ENCODE data around the gene ARHGAP15.

The ARHGAP15 gene

DNA sequence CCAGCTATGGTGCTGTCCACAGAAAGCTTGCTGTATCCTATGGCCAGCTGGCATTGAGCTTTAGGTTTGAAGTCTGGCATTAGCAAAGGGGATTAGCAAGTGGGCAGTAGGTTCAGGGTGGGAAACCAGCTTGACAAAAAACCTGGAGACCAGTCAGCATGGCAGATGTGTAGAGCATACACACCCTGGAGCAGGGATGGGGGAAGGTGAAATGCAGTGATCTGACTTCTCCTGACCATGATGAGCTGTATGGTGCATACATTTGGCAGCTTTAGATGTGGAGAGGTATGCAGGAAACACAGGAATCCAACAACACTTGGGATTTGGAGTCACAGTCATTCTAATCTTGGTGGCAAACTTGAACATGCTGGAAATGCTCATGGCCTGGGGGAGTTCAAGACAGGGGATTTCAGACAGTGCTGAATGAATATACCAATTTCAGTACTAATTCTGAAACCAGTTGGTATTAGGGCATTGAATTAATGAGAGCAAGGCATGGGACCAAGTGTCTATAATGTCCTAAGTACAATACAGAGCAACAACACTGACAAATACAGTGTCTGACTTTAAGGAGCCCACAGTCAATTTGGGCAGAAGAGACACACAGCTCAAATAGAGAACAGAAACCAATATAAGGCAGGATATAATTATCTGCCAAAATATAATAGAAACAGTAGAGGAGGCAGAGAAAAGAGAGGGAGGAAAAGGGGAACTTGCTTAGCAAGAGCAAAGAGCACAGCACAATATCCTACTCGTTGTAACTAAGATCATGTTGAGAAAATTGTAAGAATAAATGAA is 11.8 kb downstream of the ARHGAP15 start:
- peak overlapping the region in 1 of 21 experiments; percentile 64 for H3K27ac ChIP-seq

DNA sequence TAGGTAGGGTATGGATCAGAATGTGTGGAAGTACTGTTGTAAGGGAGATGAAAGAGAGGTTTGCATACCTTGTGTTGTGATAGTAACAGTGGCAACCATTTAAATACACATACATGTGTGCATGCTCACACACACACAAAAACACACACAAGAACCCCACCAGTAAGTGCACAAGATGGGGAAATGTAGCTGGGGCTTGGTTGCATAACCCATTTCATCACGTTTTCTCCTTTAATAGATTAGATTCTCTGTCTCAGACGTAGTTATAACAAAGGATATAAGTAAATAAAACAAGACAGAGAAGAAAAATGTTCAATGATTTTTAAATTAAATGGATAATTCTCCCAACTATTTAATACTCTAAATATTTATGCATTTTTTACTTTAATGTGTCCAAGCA is 13.4 kb downstream of the ARHGAP15 start:
- no peak overlapping the region for H3K4me3 ChIP-seq
- no peak overlapping the region for H3K27ac ChIP-seq

More for the DNA sequence above, 11.8 kb downstream of the ARHGAP15 start:
- no peak overlapping the region for H3K4me3 ChIP-seq

DNA sequence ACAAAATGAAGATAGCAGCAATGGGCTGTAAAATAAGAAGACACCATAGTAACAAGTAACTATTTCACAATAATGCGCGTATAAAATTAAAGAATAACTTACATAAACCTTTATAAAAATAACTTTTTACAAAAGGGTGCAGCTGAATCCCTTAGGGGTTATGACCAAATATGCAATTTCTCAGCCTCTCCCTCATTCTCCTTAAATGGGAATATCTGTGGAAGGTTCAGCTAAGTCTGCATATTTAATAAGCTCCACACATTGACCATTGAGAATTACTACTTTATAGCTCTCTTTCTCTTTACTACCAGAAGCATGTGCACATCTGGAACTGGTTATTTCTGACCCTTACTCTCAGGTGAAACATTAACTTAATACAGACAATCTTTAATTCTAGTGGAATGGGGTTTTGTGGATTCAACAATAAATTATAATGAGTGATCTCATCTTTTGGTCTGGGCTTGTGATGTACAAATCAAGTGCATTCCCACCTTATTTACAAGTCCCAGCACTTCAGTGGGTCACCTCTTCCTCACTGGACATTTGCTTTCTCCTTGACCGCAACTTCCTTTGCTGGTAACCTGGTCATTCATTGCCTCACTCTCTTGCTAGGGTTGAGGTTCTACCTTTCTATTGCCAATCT is 15.7 kb downstream of the ARHGAP15 start:
- no peak overlapping the region for H3K27ac ChIP-seq

DNA sequence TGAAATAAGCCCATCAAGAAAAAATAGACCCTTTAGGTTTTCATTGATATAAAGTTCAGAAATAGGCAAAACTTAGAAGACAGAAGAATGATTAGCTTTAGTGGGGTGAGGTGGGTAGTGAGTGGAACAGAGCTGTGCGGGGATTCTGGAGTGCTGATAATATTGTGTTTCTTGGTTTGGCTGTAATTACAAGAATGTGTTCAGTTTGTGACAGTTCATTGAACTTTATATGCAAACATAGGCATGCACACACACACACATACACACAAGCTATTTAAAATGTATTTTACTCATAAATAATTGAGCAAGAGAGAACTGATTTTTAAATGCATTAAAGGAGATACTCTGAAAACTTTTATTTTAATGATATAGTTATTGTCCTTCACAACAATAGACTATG is 17.1 kb downstream of the ARHGAP15 start:
- H3K27ac ChIP-seq = peak overlapping the region in 1 of 21 experiments; percentile 20
- H3K4me3 ChIP-seq = no peak overlapping the region

More for the DNA sequence above, 15.7 kb downstream of the ARHGAP15 start:
- no peak overlapping the region for H3K4me3 ChIP-seq

DNA sequence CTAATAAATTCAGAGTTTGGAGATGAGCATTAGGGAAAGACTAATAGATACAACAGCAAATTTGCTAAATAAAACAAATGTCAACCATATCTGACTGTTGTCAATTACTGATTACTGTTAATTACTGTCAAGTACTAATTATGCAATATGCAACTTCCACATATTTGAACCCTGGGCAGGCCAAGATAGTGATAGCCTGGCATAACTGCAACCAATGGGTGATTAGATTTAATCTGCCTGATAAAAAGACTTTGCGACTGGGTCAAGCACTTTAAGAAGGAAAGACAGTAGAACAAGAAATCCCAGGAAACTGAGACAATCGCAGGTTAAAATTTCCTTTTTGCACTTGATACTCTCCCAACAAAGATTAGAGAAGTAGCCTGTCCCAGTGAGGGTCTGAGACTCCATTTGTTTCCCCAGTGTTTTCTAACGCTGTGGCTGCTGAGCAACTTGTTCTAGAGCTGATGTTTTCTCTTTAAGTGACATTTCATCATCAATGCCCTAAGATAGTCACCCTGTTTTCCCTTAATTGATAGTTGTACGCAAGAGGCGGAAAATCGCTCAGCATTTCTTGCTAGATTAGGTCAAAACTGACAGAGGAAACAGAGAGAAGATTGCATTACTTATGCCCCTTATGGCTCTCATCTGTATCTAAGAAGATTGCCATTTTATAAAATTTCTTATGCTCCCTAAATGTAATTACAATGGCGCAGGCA is 17.8 kb downstream of the ARHGAP15 start:
- Histone ChIP-seq H3K4me3 (no peak overlapping the region), H3K27ac (no peak overlapping the region)

DNA sequence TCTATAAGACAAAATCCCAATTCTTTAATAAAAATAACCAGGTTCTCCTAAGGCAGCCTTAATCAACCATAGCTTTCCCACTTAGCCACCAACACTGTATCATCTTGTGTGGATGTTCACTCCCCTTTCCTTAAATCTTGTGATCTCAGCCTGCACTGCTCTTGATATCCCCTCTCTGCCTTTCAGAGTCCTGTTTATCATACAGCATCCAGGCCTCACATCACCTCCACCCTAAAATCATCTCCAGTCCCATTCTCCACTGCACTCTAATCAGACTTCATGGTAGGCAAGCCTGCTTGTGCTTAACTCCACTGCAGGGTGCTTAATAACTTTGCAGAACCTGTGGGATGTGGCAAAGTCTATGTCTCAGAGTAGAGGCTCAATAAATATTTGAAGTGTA is 18.8 kb downstream of the ARHGAP15 start:
- H3K27ac ChIP-seq = no peak overlapping the region
- H3K4me3 ChIP-seq = no peak overlapping the region

DNA sequence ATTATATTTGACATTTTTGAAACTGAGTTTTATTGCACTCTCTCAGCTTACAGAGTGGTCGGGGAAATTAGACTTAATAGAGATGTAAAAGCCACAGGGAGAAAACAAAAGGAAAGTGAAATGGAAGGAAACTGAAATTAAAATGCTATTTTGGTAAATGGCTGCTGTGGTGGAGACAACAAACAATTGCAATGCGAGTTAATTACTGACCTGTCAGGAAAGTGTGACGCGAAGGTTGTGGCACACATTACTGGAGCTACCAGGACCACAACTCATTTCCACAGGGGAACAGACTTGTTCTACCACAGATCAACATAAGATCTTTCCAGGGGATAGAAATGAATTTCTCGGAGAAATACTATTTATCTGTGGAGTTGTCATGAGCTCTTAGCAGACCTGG is 19.5 kb downstream of the ARHGAP15 start:
- H3K27ac ChIP-seq = peak overlapping the region in 2 of 21 experiments; percentile 14 to 40
- no peak overlapping the region for H3K4me3 ChIP-seq

DNA sequence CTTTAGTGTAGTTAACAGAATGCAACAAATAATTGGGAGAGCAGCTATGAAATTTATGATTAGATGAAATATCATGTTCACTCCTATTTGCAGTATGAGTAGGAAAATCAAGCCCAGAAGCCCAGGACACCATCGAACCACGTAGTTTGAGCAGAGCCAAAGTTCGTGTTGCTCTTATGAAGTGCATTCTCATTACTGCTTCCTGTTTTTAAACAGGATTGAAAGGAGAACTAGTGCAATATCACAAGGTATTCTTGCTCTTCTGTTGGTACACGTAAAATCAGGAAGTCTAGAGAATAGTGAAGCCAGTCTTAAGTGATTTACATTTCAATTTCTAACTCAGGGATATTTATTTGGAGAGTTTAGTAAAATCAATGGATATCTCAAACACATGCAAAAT is 21.1 kb downstream of the ARHGAP15 start:
- H3K4me3 ChIP-seq = no peak overlapping the region

DNA sequence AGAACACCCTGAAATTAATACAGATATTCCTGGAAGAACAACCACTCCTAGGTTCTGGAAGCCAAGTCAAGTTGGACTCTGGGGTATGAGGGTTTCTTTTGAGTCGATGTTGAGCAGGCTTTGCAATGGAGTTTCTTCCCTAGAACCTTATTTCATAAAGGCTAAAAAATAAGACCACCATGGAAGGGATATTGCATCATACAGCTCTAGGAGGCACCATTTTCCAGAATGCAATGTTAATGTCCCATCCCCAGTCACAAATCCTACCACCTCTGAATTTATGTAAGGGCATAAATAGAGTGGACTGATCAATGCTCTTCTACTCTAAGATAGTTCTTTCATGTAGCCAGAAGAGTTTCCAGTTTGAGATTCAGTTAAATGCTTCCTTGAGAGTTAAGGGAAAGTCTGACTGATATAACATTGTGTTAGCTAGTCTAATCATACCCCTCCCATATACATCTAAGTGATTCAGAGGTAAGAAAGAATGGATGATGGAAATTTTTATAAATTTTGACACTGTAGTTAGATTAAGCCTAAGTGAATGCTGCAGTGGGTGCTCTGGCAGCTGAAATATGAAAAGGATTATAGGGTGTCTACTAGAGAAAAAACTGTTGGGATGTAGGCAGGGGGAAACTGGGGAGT is 22.0 kb downstream of the ARHGAP15 start:
- no peak overlapping the region for H3K4me3 ChIP-seq
- peak overlapping the region in 1 of 21 experiments; percentile 9 for H3K27ac ChIP-seq

More for the DNA sequence above, 21.1 kb downstream of the ARHGAP15 start:
- peak overlapping the region in 6 of 21 experiments; percentile 3 to 55 (median 14) for H3K27ac ChIP-seq

DNA sequence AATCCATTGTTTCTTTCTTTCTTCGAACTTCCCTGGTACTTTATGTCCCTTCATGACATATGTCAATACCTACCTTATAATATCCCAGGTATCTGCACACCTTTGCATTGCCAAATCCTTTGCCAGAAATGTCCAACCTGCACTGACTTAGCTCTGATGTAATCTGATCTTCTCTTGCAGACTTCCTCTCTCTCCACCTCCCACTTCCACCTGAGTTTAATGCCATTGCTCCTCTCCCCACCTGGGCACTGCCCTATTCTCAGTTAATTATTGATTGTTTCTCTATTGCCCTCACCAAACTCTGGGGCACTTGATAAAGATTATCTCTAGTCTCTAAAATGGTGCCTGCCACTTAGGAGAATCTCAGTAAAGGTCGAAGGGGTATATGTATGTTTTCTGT is 23.0 kb downstream of the ARHGAP15 start:
- H3K27ac ChIP-seq = no peak overlapping the region
- no peak overlapping the region for H3K4me3 ChIP-seq

DNA sequence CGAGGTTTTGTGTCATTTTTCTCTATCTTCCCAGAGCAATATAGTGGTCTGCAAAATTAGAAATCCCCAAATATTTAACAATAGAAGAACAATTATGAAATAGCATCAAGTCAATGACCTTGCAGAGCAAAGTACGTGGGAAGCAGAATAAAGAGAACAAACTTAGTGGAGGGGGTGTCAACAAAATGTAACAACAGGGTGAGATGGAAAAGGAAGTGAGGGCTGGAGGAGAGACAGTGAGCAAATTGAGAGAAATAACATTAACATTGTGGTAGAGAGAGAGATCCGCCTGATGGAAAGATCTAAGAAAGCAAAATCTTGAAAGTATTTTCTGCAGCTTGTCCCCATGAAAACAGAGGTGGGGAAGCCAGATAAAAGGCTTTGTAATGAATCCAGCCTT is 23.4 kb downstream of the ARHGAP15 start:
- H3K27ac ChIP-seq = no peak overlapping the region
- H3K4me3 ChIP-seq = no peak overlapping the region

DNA sequence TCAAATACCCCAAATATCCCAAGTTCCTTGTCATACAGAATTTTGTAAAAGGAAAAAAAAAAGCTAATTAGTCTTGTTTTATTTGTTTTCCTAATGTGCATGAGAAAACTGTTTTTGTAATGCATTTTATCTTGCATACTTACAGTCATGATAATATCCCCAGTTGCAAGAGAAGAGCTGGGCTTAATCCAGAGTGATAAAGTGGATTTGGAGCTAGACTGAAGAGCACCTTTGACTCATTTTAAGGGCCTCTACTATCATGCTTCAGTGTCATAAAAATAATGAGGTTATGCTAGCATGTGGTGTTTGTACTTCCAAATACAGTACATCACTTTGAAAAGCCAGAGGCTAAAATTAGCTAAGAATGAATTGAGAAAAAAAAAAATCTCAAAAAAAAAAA is 26.4 kb downstream of the ARHGAP15 start:
- Histone ChIP-seq H3K27ac (no peak overlapping the region), H3K4me3 (no peak overlapping the region)

DNA sequence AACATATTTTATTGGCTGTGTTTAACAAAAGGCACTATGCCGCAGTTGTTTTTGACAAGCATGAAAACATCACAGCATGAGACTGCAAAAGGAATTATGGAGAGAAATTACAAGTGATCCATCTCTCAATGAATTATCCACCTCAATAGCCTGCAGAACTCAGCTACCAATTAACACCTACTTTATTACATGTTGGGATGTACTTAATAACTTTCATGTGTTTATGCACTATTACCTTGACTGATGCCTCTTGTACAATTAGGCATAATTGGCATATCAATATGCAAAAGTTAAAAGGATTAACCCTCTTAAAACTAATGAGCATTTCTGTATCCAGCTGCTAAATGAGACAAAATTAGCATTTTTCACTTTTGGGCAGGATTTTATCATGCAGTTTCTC is 27.8 kb downstream of the ARHGAP15 start:
- H3K27ac ChIP-seq = no peak overlapping the region
- no peak overlapping the region for H3K4me3 ChIP-seq

DNA sequence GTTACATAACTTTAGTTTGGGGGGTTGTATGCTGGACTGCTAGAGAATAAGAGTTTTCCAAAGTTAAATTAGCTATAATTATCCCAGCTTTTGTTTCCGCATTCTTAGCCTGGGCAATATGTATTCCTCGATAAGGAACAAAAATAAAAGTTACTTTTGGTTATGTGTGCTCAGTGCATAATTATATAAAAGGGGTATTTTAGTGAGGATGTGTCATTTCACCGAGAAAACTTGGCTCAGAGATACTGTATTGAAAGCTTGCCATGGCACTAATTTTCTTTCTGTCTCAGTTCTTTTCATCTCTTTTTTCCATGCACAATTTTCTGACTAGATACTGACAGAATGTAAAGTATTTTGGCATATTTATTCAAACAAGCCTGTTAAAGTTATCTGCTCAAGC is 28.2 kb downstream of the ARHGAP15 start:
- Histone ChIP-seq H3K27ac (no peak overlapping the region), H3K4me3 (no peak overlapping the region)

DNA sequence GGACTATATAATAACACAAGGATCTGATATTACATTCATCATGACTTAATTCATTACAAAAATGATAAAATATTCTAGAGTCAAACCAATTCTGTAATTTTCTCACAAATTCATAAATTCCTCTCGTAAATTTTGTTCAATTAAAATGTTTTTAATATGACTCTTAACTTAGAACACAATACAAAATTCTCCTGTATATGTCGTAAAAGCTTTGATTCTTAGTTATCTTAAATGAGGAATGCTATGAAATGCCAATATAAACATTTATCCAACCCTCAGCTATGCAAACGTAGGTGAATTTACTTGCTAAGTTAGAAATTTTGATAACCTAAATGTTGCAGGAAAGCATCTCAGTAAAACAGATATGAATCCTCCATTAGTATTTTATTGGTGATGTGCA is 28.9 kb downstream of the ARHGAP15 start:
- H3K27ac ChIP-seq = no peak overlapping the region
- H3K4me3 ChIP-seq = no peak overlapping the region

DNA sequence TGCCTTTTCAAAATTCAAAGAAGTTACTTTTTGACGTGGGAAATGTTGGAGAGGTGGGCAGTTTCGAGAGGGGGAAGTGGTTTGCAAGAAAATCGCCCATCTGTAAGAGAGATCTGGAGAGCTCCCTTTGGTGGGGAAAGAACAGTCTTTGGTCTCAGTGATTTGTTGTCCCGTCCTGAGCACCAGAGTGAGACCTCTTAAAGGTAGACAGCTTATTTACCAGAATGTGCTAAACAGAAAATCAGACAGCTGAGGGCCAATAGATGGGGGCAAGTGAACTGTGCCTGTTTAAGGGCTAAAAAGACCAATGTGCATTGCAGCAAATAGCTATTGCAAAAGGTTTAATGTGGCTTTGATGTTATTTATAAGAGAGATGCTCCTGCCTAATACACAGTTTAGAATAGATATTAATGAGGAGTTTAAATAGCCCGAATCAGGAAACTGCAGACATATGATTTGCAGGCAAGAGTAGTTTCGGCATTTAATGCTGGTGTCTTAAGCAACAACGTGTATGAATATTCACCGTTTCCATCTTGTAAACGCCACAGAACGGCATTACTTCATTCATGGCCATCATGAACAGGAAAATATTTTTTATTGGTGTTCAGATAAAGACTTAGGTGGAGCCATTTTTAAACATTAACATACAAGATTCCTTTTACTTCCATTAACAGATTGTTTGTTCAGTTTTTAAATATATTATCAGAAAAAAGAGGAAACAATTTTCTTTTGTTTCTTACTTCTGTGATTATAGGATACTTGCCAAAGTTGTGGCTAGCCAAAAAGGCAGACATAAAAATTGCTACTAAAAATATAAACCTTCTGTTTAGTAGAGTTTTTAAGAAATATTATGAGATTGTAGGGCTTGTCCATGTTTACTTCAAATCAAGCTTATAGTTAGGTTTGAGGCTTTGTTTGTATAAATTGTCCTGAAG is 29.6 kb downstream of the ARHGAP15 start:
- Histone ChIP-seq H3K27ac (no peak overlapping the region), H3K4me3 (no peak overlapping the region)

DNA sequence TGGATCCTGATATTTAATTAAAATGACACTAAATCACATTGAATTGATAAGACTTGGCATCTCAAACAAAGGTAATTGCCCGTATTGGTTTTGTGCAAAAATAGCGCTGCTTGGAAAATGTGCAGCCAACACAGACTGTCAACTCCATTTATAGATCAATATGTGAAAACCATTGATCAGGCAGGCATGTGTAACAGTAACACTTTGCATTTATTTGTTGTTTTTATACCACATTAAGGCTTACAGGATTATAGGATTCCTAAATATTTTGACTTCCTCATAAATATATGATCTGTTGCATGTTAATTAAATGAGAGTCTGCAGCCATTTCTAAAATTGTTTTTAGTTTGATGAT is 30.2 kb downstream of the ARHGAP15 start:
- Histone ChIP-seq H3K4me3 (no peak overlapping the region), H3K27ac (no peak overlapping the region)

DNA sequence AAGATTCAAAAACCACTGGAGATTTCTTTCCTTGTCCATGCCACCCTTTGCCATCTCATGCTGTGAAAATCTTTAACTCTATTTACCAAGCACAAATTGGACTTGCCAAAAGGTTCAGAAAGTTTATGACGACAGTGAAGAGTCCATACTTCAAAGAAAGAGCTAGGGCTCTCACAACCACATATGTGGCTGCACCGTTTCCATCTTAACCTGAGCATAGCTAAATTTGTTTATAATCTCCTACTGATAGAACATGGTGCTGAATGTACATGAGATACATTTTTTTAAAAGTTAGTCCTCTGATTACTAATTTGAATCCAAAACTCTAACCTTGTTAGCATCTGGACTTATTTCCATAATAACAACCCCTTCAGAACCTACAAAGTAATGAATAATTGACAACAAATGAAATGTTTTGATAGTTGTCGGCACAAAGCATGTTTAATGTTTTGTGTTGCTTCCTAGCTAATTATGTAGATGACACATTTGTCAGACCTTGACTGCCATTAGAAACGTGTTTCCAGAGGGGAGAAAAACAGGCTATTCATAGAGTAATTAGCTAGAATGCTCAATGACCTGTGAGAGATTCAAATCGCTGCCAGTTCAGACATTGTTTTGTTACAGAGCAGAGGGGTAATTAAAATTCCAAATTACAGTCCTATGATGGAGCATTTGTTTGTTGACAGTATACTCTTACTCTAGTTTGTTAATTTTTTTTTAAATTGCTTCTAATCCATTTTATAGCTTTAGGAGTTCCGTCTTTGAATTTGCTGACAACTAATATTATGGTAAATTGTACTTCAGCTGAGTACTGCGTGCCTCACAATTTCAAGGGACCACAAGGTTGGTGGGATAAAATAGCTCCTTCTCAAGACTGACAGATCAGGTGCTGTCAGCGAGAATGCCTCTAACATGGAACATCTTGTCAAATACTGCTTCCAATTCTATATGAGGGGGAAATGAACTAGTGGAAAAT is 31.8 kb downstream of the ARHGAP15 start:
- H3K4me3 ChIP-seq = no peak overlapping the region
- H3K27ac ChIP-seq = no peak overlapping the region

Data from skin epidermis (tissue), 12 donors.